Mucosa of rectum (tissue), 2 donors: Measurements from ENCODE around the gene FBXW10B.
"Not testable (repeated sequence)": the region's sequence is repeated elsewhere in the genome, so short reads cannot be mapped to it uniquely, and the experiment has no call there.

ENCODE experiments used
- H3K27ac ChIP-seq, 2 donors: one replicate each; pipeline ENCODE4 v1.7.0; 2013; ENCODE audit warnings: inconsistent platforms in 2 of 2, low read depth in 2 of 2, low read length in 2 of 2
- H3K27me3 ChIP-seq, 2 donors: one replicate each; pipeline ENCODE4 v1.7.0; 2013; ENCODE audit warnings: low read length in 2 of 2; ENCODE audit not compliant: control insufficient read depth in 2 of 2, insufficient read depth in 2 of 2
- H3K36me3 ChIP-seq, 2 donors: one replicate each; pipeline ENCODE4 v1.7.0; 2013; ENCODE audit warnings: low read length in 2 of 2; ENCODE audit not compliant: control insufficient read depth in 2 of 2, insufficient read depth in 2 of 2
- H3K4me1 ChIP-seq, 2 donors: one replicate each; pipeline ENCODE4 v1.7.0; 2013; ENCODE audit warnings: low read length in 2 of 2, mild to moderate bottlenecking in 1 of 2; ENCODE audit not compliant: control insufficient read depth in 2 of 2, insufficient read depth in 2 of 2
- H3K4me3 ChIP-seq, 2 donors: one replicate each; pipeline ENCODE4 v1.7.0; 2013; ENCODE audit warnings: low read length in 2 of 2
- H3K9ac ChIP-seq, 2 donors: one replicate each; pipeline ENCODE4 v1.7.0; 2013; ENCODE audit warnings: low read length in 2 of 2, low read depth in 1 of 2, mild to moderate bottlenecking in 1 of 2
- H3K9me3 ChIP-seq, 2 donors: one replicate each; pipeline ENCODE4 v1.7.0; 2013; ENCODE audit warnings: low read length in 2 of 2; ENCODE audit not compliant: control insufficient read depth in 2 of 2
- donor health status: healthy.
- donor health status: Normal muscosa, but diverticular disease.

Gene FBXW10B

GRCh38 chr17:15619331-15620058 is at the start of gene FBXW10B:
Gene FBXW10B (minus strand): TSS chr17:15619704. CDS start chr17:15619512, 192 bp downstream.
- not testable (repeated sequence) for H3K9ac ChIP-seq, H3K27ac ChIP-seq, H3K9me3 ChIP-seq, H3K4me1 ChIP-seq, H3K36me3 ChIP-seq, H3K4me3 ChIP-seq, H3K27me3 ChIP-seq

GRCh38 chr17:15663691-15664090 is 44.2 kb upstream of the FBXW10B start:
- Histone ChIP-seq H3K4me3 (no peak overlapping the region), H3K9me3 (no peaks in the 10 kb centered on the region), H3K27ac (no peak overlapping the region), H3K4me1 (no peaks in the 10 kb centered on the region), H3K9ac (no peak overlapping the region), H3K27me3 (no peaks in the 10 kb centered on the region), H3K36me3 (peaks cover 0 to 4% of the 10 kb centered on the region in 2 donors)

GRCh38 chr17:15663176-15663575 is 43.7 kb upstream of the FBXW10B start:
- H3K27ac ChIP-seq: no peak overlapping the region
- H3K9me3 ChIP-seq: no peaks in the 10 kb centered on the region
- no peaks in the 10 kb centered on the region for H3K27me3 ChIP-seq
- no peak overlapping the region for H3K4me3 ChIP-seq
- peaks cover 0 to 4% of the 10 kb centered on the region in 2 donors for H3K36me3 ChIP-seq
- no peaks in the 10 kb centered on the region for H3K4me1 ChIP-seq
- no peak overlapping the region for H3K9ac ChIP-seq

- no peak overlapping the region for H3K4me3 ChIP-seq
- H3K36me3 ChIP-seq: peaks cover 0 to 4% of the 10 kb centered on the region in 2 donors
- no peaks in the 10 kb centered on the region for H3K27me3 ChIP-seq
- H3K27ac ChIP-seq: no peak overlapping the region
- H3K9ac ChIP-seq: no peak overlapping the region
- H3K9me3 ChIP-seq: no peaks in the 10 kb centered on the region
- H3K4me1 ChIP-seq: no peaks in the 10 kb centered on the region
Observed at GRCh38 chr17:15662681-15663080, 43.2 kb upstream of the FBXW10B start.

DNA sequence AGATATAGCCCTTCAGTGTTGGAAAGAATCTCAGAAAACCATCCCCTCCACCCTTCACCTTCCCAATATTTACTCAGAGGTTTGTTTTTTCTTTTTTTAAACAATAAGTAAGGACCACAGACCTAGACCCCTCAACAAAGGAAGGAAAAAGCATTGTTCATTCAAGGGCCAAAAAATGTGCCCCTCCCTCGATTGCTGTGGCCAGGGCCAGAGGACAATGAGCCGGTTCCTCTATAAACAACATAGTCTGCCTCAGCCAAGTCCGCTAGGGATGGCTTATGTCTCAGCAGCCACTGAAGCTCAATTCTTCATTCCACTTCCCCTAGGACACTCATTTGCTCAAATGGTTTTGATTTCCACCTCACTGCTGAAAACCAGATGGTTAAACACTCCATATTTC is 40.6 kb upstream of the FBXW10B start:
- Histone ChIP-seq H3K9ac (no peak overlapping the region), H3K9me3 (no peaks in the 10 kb centered on the region), H3K36me3 (peaks cover 0 to 4% of the 10 kb centered on the region in 2 donors), H3K27ac (no peak overlapping the region), H3K4me1 (no peaks in the 10 kb centered on the region), H3K27me3 (no peaks in the 10 kb centered on the region), H3K4me3 (no peak overlapping the region)

GRCh38 chr17:15659663-15660062 is 40.2 kb upstream of the FBXW10B start:
- H3K4me1 ChIP-seq: no peaks in the 10 kb centered on the region
- H3K4me3 ChIP-seq: no peak overlapping the region
- H3K27me3 ChIP-seq: no peaks in the 10 kb centered on the region
- H3K9me3 ChIP-seq: no peaks in the 10 kb centered on the region
- no peak overlapping the region for H3K9ac ChIP-seq
- H3K27ac ChIP-seq: no peak overlapping the region
- H3K36me3 ChIP-seq: peaks cover 0 to 4% of the 10 kb centered on the region in 2 donors

DNA sequence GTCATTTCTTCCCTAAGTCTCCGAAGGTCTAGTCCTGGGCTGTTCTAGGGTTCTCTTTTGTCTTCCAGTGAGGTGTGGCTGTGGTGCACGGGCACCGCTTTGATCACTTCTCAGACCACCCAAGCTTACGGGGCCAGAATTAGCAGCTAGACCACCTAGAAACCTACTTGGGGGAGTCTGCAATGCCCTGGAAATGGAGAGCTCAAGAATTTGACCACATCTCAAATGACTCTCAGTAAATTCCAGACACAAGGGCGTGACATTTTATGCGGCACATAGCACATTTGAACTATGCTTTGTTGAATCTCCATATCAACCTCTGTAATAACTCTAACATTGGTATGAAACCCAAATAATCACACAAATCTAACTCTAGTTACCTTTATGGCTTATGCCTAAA is 39.7 kb upstream of the FBXW10B start:
- Histone ChIP-seq H3K4me1 (no peaks in the 10 kb centered on the region), H3K27ac (no peak overlapping the region)

DNA sequence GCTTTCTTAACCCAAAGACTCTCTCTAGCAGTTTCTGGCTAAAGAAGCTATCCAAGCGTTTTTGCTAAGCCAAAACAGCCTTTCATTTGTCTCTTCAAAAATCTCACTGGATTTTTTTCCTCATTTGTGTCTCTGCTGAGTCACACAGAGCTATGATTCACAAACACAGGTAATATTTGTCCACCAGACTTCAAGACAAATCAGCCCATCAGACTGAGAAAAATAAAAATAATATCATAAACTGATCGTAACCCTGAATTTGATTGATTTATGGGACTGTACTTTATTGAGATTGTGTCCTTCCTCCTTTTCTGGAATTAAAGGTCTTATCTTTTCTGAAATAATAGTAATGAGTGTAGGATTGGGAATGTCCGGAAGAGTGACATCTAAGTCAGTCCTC is 38.8 kb upstream of the FBXW10B start:
- Histone ChIP-seq H3K9ac (no peak overlapping the region), H3K4me1 (no peaks in the 10 kb centered on the region), H3K27ac (no peak overlapping the region), H3K27me3 (no peaks in the 10 kb centered on the region), H3K9me3 (no peaks in the 10 kb centered on the region), H3K36me3 (no peaks in the 10 kb centered on the region), H3K4me3 (no peak overlapping the region)

More for the DNA sequence above, 39.7 kb upstream of the FBXW10B start:
- Histone ChIP-seq H3K9me3 (no peaks in the 10 kb centered on the region), H3K36me3 (peaks cover 0 to 4% of the 10 kb centered on the region in 2 donors), H3K27me3 (no peaks in the 10 kb centered on the region), H3K4me3 (no peak overlapping the region), H3K9ac (no peak overlapping the region)

- no peaks in the 10 kb centered on the region for H3K27me3 ChIP-seq
- H3K36me3 ChIP-seq: no peaks in the 10 kb centered on the region
- no peak overlapping the region for H3K27ac ChIP-seq
- H3K9me3 ChIP-seq: no peaks in the 10 kb centered on the region
- H3K9ac ChIP-seq: no peak overlapping the region
- no peaks in the 10 kb centered on the region for H3K4me1 ChIP-seq
- no peak overlapping the region for H3K4me3 ChIP-seq
Observed at GRCh38 chr17:15657868-15658267, 38.4 kb upstream of the FBXW10B start.

DNA sequence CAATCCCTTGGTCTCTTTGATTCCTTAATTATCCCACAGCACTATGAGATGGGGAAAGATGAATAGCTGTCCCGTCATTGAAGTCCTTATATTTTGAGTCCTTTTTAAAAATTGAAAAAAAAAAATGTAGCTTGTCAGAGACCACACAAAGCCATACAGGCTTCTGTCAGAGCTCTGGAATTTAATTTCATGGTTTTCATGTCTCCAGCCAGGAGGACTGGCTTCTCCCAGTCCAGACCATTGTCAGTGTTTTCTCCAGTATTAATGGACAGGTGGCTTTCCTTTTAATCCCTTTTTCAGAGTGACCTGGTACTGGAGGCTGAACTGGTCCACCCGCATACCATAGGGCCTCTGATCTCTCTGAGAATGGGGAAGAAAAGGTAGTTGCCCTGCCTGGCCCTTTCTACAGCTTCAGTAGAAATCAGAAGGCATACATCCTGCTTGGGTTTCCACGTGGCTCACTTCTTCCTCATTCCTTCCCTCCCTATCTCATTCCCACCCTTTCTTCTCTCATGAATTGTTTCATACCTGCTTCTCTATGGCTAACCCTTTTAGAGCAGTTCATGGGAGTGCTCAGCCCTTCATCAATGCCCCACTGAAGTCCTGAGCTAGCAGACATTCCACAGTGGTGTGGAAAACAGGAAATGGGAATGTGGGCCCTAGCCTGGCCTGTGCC is 35.5 kb upstream of the FBXW10B start:
- Histone ChIP-seq H3K36me3 (no peaks in the 10 kb centered on the region), H3K9me3 (no peaks in the 10 kb centered on the region), H3K4me3 (no peak overlapping the region), H3K27ac (no peak overlapping the region), H3K9ac (no peak overlapping the region), H3K4me1 (peaks cover 9 to 12% of the 10 kb centered on the region in 2 donors), H3K27me3 (no peaks in the 10 kb centered on the region)
